Stimulated activated CD4-positive, alpha-beta T cell treated with anti-CD3 and anti-CD28 coated beads, Interleukin-2, amount 100 ng/mL, for 24 hours (primary cell): ENCODE measurements around the gene RCN1.
A peak's percentile ranks its signal among the peaks of the same experiment; 100 is the strongest.
"Not testable (repeated sequence)": the region's sequence is repeated elsewhere in the genome, so short reads cannot be mapped to it uniquely, and the experiment has no call there.

Source experiments
- DNase-seq, 2 donors: peaks; one replicate each; pipeline ENCODE4 v3.0.0-alpha.2; 2020

RCN1 gene

DNA sequence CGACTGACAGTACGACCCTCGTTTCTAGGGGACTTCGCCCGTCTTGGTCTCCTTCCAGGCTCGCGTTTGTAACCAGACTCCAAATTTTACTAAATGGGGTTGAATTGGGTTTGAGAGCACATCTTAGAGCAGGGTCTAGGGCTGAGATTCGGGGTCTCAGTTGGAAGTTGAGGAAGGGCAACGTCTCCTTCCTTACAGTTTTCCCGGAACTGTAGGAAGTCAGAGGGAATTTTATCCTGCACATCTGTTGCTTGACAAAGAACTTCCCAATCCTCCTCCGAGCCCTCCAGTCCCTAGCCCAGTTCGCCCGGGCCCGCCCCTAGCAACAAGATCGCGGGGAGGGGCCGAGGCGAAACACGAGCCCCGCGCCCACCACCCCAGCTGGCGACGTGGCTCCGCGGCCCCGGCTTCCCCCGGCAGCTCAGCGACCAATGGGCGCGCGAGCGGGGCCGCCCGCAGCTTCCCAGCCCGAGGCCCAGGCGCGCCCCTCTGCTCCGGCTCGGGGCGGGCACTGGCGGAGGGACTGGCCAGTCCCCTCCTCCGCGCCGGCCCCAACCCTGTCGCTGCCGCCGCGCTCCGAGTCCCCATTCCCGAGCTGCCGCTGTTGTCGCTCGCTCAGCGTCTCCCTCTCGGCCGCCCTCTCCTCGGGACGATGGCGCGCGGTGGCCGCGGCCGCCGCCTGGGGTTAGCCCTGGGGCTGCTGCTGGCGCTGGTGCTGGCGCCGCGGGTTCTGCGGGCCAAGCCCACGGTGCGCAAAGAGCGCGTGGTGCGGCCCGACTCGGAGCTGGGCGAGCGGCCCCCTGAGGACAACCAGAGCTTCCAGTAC is at the start of gene RCN1:
RCN1 (plus strand) TSS at position 530 of the 826 bp plus-strand sequence; CDS start at position 653, 123 bp downstream.
- DNase-seq = peak; percentile 43 to 62

GRCh38 chr11:32043737-32044136 is 47.1 kb upstream of the RCN1 start:
- no peak for DNase-seq

- no peak for DNase-seq
Measured at GRCh38 chr11:32044158-32044863, 46.6 kb upstream of the RCN1 start.

DNA sequence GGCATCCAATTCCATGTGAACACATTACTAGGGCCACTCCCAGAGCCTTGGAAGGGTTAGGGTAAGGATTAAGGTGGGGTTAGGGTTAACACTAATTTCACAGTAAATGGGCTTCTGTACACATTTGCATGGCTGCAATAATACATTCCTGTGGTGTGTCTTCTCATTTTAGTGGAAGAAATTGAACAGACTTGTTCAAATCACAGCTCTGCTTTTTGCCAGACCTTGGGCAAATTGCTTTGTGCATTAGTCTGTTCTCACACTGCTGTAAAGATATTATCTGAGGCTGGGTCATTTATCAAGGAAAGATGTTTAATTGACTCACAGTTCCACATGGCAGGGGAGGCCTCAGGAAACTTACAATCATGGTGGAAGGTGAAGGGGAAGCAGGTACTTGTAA is 45.4 kb upstream of the RCN1 start:
- no peak for DNase-seq

GRCh38 chr11:32050264-32050663 is 40.6 kb upstream of the RCN1 start:
- DNase-seq = no peak

DNA sequence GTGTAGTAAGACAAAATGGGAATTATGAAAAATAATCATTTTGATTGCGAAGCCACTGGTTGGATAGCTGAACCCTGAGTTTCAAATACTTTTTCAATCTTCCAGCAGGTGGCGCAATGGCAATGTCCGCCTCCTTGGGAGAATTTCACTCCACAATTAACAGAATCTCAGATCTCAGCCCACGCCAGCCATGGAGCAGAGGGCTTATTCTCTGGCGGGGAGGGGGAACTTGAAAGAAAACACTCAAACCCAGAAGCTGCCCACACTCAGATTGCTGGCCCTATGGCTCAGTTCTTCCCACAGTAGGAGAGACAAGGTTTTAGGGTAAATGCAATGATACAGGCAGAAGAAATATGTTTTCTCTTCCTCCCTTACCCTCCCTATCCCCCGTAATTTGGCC is 38.7 kb upstream of the RCN1 start:
- peak; percentile 53 to 64 for DNase-seq

DNA sequence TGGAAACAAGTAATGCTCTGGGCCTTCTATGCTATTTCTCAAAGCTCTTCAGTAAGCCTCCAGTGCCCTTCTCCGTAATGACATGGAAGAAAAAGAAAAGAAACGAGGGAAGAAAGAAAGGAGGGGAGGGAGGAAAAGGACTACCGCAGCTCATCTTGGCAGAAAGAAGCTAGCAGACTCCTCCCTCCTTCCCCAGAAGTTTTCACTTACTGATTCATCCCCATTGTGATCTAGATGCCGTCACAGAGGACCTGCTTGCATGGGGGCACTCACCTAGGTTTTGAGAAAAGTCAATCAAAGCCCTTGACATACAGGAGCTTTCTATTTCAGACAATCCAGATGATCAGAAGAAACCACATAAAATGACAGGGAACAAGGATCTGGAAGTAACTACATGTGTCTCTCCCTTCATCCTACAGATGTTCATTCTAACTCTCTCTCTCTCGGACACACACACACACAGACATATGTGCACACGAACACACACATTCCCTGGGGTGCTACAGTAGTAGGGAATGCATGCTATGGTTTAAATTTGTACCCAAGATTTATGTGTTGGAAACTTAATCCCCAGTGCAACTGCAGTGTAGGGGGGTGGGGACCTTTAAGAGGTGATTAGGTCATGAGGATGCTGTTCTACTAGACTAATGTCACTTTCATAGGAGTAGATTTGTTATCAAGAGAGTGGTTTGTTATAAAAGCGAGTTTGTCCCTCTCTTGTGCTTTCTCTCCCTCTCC is 37.6 kb upstream of the RCN1 start:
- DNase-seq = no peak

DNA sequence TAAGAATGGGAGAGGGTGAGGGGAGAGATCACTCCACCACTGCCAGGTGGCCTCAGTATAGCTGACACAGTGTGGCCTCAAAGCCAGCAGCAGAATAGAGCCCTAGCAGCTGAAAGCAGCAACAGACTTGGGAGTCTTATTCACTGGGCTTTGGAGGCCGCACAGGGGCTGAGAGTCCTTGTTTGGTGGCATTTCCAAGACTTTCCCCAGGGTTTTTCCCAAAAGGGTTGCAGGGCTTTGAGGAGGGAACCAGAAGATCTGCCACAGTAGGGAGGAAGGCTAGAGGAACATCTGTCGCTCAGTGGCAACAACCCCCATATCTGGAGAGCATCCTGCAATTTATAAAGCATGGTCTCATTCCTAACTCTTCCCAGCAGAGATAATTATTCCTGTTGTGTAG is 35.0 kb upstream of the RCN1 start:
- DNase-seq = no peak

- no peak for DNase-seq
Measured at GRCh38 chr11:32056438-32056837, 34.4 kb upstream of the RCN1 start.

DNA sequence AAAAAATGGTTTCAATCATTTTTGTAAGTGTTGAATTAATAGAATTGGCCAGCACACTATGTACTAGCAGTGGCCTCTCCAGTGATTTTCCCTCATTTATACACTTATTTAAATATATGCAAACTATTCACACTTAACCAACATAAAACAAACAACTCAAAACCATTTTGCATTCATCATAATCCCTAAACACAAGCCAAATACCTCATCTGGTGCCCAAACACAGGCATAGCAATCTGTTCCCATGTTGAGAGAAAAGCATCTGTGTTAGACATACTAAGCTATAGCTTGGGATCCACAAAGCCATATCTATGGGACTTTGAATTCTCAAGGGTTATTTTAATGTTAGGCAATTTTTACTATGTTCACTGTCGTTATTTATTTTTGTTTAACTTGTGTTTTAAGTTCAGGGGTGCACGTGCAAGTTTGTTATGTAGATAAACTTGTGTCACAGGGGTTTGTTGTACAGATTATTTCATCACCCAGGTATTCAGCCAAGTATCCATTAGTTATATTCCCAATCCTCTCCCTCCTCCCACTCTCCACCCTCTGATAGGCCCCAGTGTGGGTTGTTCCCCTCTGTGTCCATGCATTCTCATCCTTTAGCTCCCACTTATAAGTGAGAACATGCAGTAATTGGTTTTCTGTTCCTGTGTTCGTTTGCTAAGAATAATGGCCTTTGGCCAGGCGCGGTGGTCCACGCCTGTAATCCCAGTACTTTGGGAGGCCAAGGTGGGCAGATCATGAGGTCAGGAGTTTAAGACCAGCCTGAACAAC is 31.0 kb upstream of the RCN1 start:
- DNase-seq = no peak

- DNase-seq = no peak
Measured at GRCh38 chr11:32062540-32062939, 28.3 kb upstream of the RCN1 start.

DNA sequence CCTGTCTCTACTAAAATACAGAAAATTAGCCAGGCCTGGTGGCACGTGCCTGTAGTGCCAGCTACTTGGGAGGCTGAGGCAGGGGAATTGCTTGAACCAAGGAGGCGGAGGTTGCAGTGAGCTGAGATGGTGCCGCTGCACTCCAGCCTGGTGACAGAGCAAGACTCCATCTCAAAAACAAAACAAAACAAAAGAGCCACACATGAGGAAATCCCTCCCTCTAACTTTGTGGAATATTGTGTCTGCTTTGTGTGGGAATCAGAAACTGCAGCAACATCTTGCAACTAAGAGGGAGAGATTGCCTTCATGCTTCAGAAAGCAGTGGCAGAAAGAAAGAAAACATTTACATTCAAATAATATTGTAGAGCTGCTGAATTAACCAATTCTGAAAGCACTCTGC is 27.8 kb upstream of the RCN1 start:
- DNase-seq = not testable (repeated sequence)

DNA sequence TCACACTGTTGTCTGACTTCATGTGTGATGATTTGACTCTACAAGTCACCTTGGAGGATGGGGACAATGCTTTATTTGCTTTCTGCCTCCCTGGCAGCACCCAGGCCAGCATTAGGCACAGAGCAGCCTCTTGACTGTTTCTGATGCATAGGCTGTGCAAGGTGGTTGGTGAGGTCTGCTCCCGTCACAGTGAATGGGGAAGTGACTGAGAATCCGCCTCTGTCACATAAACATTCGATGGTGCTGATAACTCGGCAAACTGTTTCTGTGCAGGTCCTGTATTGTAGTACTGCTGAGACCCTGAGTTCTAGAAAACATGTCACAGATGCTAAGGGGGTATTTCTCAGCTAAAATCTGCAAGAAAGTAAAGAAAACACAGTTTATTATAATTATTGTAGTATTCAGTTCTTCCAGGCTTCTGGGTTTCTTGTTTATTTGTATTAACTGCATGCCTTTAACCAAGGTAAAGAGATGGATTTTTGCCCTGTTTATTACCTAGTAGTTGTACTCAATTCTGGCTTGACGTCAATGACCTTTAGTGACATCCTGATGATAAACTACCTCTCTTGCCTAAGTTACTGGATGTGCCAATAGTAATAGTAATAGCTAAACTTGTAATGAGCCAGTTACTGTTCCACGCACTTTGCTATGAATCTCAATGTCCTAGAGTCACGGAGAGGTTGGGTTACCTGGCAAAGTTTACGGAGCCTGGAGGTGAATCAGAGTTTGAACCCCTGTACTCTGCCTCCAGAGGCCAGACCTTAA is 24.8 kb upstream of the RCN1 start:
- no peak for DNase-seq

- DNase-seq = no peak
Measured at GRCh38 chr11:32068134-32068870, 22.6 kb upstream of the RCN1 start.

DNA sequence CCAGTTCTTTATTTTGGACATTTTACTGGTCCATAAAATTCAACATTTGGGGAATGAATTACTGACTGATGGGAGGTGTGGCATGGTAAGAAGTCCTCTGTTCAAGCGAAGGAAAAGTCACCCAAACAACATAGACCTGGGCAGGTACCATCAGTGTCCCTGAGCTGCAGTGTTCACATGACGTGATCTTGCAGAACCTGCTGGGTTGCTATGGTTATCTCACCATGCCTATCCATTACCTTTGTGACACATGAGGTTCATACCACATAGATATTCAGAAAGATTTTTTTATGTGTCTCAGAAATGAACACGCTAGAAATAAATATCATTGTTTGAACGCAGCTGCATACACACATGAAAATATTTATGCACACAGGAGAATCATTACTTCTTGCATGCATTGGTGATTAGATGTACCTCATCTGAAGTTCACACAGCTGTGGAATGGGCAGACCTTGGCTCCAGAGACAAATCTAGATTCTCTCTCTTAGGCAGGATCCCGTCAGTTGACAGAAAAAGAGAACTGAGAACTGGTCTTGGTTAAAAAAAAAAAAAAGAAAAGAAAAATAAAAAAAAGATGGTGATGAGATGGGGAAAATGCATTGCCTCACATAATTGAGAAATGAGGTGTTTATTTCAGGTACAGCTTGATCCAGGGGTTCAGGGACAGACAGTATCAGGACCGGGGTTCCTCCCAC is 21.4 kb upstream of the RCN1 start:
- DNase-seq = no peak

DNA sequence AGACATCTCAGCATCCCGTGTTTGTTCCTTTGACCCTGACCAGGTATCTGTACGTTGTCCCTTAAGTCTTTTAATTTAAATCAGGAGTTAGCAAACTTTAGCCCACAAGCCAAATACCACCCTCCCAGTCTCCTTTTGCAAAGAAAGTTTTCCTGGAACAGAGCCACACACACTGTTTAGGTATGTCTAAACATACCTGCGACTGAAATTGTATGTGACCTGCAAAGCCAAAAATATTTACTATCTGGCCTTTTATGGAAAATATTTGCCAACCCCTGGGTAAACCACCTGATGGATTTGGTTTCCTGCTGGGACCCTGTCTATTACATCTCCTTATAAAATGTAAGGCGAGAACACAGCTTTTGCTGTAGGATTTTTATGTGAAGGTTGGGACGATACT is 20.2 kb upstream of the RCN1 start:
- no peak for DNase-seq

DNA sequence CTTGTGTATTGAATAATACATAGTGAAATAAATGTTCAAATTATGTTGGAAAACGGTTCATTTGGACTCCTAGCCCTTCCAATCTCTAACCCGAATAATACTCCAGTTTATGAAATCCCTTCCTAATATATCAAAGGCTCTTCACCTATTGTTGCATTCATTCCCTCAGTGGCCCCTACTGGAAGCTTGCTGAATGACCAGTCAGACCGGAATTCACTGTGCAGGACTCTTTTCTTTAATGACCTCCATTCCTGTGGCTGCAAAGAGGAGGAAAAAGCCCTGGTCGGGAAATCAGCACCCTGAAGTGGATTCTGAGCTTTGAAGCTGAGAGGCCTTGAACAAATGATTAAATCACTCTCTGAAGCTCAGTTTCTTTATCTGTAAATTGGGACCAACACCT is 19.1 kb upstream of the RCN1 start:
- no peak for DNase-seq

GRCh38 chr11:32072872-32073643 is 17.8 kb upstream of the RCN1 start:
- no peak for DNase-seq

DNA sequence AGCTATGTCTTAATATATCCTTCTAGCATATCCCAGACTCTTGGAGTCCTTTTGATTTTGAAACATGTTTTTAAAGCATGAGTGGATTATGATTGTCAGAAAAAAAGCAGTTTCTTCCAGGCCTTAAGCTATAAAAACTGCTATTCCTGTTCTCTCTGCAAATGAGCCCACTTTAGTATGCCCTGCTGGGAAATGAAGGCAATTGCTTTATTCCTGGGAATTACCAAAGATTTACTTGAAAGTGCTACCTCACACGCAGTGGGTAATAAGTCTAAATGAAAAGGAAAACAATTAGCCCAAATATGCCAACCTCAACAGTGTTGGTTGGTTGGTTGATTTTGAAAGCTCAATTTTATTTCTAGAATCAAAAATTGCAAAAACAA is 17.2 kb upstream of the RCN1 start:
- no peak for DNase-seq

GRCh38 chr11:32079553-32079952 is 11.3 kb upstream of the RCN1 start:
- no peak for DNase-seq
